NB4 (cell line): ENCODE measurements around the gene TPSD1.

ENCODE experiments used
- POLR2A ChIP-seq: IDR thresholded peaks from 2 replicates; pipeline ENCODE4 v1.6.1; 2011; ENCODE audit warnings: mild to moderate bottlenecking; ENCODE audit not compliant: insufficient read length; ENCODE audit errors: extremely low read depth
- TF ChIP-seq, protein P1 (sequence below): IDR thresholded peaks from one replicate; pipeline ENCODE4 v1.5.1; 2012; ENCODE audit warnings: low read depth, low read length
- TF ChIP-seq, protein P2 (sequence below): IDR thresholded peaks from 2 replicates; pipeline ENCODE4 v1.6.1; 2011; ENCODE audit warnings: low read depth, low read length

DNA sequence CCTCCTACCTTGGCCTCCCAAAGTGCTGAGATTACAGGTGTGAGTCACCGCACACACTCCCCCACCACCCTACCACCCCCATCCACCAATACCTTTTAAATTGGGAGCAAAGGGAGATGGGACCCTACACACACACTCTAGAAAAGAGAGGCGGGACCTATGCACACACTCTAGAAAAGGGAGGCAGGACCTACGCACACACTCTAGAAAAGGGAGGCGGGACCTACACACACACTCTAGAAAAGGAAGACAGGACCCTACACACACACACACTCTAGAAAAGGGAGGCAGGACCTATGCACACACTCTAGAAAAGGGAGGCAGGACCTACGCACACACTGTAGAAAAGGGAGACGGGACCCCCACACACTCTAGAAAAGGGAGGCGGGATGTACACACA lies 18.9 kb downstream of the TPSD1 start:
- no peak for TF ChIP-seq POLR2A
- TF ChIP-seq, protein P1, sequence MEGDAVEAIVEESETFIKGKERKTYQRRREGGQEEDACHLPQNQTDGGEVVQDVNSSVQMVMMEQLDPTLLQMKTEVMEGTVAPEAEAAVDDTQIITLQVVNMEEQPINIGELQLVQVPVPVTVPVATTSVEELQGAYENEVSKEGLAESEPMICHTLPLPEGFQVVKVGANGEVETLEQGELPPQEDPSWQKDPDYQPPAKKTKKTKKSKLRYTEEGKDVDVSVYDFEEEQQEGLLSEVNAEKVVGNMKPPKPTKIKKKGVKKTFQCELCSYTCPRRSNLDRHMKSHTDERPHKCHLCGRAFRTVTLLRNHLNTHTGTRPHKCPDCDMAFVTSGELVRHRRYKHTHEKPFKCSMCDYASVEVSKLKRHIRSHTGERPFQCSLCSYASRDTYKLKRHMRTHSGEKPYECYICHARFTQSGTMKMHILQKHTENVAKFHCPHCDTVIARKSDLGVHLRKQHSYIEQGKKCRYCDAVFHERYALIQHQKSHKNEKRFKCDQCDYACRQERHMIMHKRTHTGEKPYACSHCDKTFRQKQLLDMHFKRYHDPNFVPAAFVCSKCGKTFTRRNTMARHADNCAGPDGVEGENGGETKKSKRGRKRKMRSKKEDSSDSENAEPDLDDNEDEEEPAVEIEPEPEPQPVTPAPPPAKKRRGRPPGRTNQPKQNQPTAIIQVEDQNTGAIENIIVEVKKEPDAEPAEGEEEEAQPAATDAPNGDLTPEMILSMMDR, result no peak
- TF ChIP-seq, protein P2, sequence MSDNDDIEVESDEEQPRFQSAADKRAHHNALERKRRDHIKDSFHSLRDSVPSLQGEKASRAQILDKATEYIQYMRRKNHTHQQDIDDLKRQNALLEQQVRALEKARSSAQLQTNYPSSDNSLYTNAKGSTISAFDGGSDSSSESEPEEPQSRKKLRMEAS, result no peak
